PC-3 (cell line): Measurements from ENCODE around the gene ENTHD1.
"Not testable (repeated sequence)": the region's sequence is repeated elsewhere in the genome, so short reads cannot be mapped to it uniquely, and the experiment has no call there.

Source experiments
- CTCF ChIP-seq: fragments of 300-600 bp; sonication (generic); conservative IDR thresholded peaks from 2 replicates; pipeline ENCODE4 v1.5.1; 2017; ENCODE audit warnings: antibody characterized with exemption, low read depth, mild to moderate bottlenecking, low read length
- EZH2 ChIP-seq: fragments of 300-600 bp; sonication (generic); IDR thresholded peaks from one replicate; pipeline ENCODE4 v1.6.1; 2017; ENCODE audit warnings: antibody characterized with exemption, mild to moderate bottlenecking, low read length; ENCODE audit not compliant: unreplicated experiment
- EZH2phosphoT487 ChIP-seq: fragments of 300-600 bp; sonication (generic); IDR thresholded peaks from 2 replicates; pipeline ENCODE4 v1.6.1; 2018; ENCODE audit warnings: mild to moderate bottlenecking, antibody characterized with exemption, low read length, borderline replicate concordance

GRCh38 chr22:39904024-39904423 lies 10.5 kb upstream of the ENTHD1 start:
- TF ChIP-seq CTCF, EZH2, EZH2phosphoT487: not testable (repeated sequence)
